Measurements from ENCODE around the gene TRAK1.

DNA sequence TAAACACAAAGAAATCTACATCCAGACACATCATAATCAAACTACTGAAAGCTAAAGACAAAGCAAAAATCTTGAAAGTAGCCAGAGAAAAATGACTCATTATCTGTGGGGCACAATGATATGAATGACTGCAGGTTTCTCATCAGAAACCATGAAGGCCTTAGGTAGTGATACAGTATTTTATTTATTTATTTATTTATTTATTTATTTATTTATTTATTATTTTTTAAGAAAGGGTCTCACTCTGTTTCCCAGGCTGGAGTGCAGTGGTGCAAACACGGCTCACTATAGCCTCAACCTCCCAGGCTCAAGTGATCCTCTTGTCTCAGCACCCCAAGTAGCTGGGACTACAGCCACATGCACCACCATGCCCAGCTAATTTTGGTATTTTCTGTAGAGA lies 159.6 kb downstream of the TRAK1 start:
- TF ChIP-seq, protein P1, sequence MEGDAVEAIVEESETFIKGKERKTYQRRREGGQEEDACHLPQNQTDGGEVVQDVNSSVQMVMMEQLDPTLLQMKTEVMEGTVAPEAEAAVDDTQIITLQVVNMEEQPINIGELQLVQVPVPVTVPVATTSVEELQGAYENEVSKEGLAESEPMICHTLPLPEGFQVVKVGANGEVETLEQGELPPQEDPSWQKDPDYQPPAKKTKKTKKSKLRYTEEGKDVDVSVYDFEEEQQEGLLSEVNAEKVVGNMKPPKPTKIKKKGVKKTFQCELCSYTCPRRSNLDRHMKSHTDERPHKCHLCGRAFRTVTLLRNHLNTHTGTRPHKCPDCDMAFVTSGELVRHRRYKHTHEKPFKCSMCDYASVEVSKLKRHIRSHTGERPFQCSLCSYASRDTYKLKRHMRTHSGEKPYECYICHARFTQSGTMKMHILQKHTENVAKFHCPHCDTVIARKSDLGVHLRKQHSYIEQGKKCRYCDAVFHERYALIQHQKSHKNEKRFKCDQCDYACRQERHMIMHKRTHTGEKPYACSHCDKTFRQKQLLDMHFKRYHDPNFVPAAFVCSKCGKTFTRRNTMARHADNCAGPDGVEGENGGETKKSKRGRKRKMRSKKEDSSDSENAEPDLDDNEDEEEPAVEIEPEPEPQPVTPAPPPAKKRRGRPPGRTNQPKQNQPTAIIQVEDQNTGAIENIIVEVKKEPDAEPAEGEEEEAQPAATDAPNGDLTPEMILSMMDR (IDR thresholded peaks at IDR 0.05; ENCODE audit: low read depth, low read length), result no peak
- no peak for TF ChIP-seq EZH2phosphoT487 (IDR thresholded peaks at IDR 0.05; ENCODE audit: low read depth)

Data from OCI-LY3 (cell line).